Stimulated activated effector memory CD8-positive, alpha-beta T cell treated with anti-CD3 and anti-CD28 coated beads, Interleukin-12 subunit alpha, Interleukin-12 subunit beta, amount 100 ng/mL, for 72 hours (primary cell): ENCODE results near the gene PLXNA3.

Experiments
- ATAC-seq: fragments of 150-1000 bp; cut with Tn5 transposase; 2 replicates; pipeline ENCODE4 v1.10.0; 2021
- DNase-seq, 2 donors: peaks; one replicate each; pipeline ENCODE4 v3.0.0; 2021 to 2022; ENCODE audit warnings: low spot score in 2 of 2
- H3K27ac Mint-ChIP-seq: one replicate; pipeline ENCODE4 v1.8.0; 2022; ENCODE audit warnings: mild to moderate bottlenecking, mixed read lengths
- H3K36me3 Mint-ChIP-seq: one replicate; pipeline ENCODE4 v1.8.0; 2022; ENCODE audit warnings: mild to moderate bottlenecking, mixed read lengths
- H3K4me1 Mint-ChIP-seq: one replicate; pipeline ENCODE4 v1.8.0; 2022; ENCODE audit warnings: mixed read lengths
- H3K4me3 Mint-ChIP-seq: one replicate; pipeline ENCODE4 v1.8.0; 2022; ENCODE audit warnings: mild to moderate bottlenecking, mixed read lengths
- H3K9me3 Mint-ChIP-seq: one replicate; pipeline ENCODE4 v1.8.0; 2022; ENCODE audit warnings: mixed read lengths

Gene PLXNA3

DNA sequence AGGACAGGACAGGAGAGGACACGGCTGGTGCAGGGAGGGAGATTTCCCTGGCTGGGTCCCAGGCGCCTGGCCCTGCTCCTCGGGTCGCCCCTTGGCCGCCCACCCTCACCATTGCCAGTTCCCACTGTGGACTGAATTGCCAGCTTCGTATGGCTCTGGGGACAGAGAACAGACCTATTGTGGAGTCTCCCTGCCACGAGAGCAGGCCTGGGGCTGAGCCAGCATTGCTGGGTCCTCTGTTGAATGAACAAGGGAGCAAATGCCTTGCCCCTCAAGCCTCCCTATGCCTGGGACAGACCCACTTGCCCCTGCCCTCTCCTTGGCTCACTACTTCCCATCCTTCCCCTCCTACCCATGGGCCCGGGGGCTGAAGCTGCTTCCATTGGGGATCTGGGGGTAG, 4.3 kb downstream of the PLXNA3 start:
- Mint-ChIP-seq H3K9me3 (no peaks in the 10 kb centered on the region), H3K4me3 (no peak overlapping the region), H3K36me3 (peaks cover 46% of the 10 kb centered on the region), H3K4me1 (peaks cover 26% of the 10 kb centered on the region), H3K27ac (no peak overlapping the region)
- DNase-seq = no peak
- no peak for ATAC-seq

DNA sequence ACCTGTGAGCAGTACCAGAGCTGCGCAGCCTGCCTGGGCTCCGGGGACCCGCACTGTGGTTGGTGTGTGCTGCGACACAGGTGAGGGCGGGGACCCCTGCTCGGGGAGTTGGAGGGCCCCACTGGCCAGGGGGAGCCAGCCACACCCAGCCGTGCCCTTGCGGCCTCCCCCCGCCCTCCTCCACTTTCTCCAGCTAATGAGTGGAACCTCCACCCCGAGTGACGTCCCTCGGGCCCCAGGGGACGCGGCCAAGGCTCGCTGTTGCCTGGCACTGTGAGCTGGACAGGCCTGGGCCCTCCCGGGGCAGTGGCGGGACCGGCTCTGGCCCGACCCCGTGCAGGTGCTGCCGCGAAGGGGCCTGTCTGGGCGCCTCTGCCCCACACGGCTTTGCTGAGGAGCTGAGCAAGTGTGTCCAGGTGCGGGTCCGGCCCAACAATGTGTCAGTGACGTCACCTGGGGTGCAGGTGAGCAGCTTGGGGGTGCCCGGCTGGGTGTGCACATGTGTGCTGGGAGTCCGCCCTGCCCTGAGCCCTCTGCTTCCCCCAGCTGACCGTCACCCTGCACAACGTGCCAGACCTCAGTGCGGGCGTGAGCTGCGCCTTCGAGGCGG, 5.6 kb downstream of the PLXNA3 start:
- peaks cover 49% of the 10 kb centered on the region for H3K36me3 Mint-ChIP-seq
- peaks cover 24% of the 10 kb centered on the region for H3K4me1 Mint-ChIP-seq
- no peaks in the 10 kb centered on the region for H3K9me3 Mint-ChIP-seq
- DNase-seq = no peak
- H3K4me3 Mint-ChIP-seq = no peak overlapping the region
- no peak overlapping the region for H3K27ac Mint-ChIP-seq
- no peak for ATAC-seq

DNA sequence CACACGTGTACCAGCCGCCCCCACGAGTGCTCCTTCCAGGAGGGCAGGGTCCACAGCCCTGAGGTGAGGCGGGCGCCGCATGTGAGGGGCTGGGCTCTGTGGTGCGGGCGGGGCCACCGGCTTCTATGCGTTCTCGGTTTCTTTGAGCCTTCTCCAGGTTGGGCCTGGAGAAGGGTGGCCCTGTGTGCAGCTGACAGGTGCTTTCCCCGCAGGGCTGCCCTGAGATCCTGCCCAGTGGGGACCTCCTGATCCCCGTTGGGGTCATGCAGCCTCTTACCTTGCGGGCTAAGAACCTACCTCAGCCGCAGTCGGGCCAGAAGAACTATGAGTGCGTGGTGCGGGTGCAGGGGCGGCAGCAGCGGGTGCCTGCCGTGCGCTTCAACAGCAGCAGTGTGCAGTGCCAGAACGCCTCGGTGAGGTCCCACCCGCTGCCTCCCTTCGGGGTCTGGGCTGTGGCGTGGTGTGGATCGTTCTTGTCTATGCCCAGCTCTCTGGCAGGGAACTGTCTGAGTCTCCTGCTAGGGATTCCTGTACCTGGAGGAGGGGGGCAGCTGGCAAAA, 6.8 kb downstream of the PLXNA3 start:
- Mint-ChIP-seq H3K36me3 (peaks cover 61% of the 10 kb centered on the region), H3K4me3 (no peak overlapping the region), H3K4me1 (peaks cover 16% of the 10 kb centered on the region), H3K9me3 (no peaks in the 10 kb centered on the region), H3K27ac (no peak overlapping the region)
- ATAC-seq (no peak), DNase-seq (no peak)

DNA sequence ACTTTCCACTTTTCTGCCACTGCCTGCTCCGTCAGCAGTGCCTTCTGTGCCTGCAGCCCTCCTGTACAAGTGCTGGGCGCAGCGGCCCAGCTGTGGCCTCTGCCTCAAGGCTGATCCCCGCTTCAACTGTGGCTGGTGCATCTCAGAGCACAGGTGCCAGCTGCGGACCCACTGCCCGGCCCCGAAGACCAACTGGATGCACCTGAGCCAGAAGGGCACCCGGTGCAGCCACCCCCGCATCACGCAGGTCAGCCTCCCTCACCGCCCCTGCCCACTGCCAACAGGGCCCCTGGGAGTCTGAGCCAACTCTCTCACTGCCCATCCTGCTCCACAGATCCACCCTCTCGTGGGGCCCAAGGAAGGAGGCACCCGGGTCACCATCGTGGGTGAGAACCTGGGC, 7.5 kb downstream of the PLXNA3 start:
- no peak for DNase-seq
- H3K4me1 Mint-ChIP-seq = peaks cover 11% of the 10 kb centered on the region
- no peaks in the 10 kb centered on the region for H3K9me3 Mint-ChIP-seq
- H3K36me3 Mint-ChIP-seq = peaks cover 64% of the 10 kb centered on the region
- no peak overlapping the region for H3K4me3 Mint-ChIP-seq
- H3K27ac Mint-ChIP-seq = no peak overlapping the region
- no peak for ATAC-seq

DNA sequence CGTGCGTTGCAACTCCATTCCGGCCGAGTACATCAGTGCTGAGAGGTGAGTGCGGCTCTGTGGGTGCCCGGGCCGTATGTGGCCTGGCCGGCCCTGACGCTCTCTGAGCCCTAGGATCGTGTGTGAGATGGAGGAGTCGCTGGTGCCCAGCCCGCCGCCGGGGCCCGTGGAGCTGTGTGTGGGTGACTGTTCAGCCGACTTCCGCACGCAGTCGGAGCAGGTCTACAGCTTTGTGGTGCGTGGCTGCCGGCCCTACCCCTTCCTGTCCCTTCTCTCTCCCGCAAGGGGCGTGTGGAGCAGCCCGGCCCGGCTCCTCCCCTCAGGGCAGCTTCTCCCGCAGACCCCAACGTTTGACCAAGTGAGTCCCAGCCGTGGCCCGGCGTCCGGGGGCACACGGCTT, 8.0 kb downstream of the PLXNA3 start:
- Mint-ChIP-seq H3K9me3 (no peaks in the 10 kb centered on the region), H3K36me3 (peaks cover 64% of the 10 kb centered on the region), H3K4me3 (no peak overlapping the region), H3K4me1 (peaks cover 11% of the 10 kb centered on the region), H3K27ac (no peak overlapping the region)
- ATAC-seq (no peak), DNase-seq (no peak)

DNA sequence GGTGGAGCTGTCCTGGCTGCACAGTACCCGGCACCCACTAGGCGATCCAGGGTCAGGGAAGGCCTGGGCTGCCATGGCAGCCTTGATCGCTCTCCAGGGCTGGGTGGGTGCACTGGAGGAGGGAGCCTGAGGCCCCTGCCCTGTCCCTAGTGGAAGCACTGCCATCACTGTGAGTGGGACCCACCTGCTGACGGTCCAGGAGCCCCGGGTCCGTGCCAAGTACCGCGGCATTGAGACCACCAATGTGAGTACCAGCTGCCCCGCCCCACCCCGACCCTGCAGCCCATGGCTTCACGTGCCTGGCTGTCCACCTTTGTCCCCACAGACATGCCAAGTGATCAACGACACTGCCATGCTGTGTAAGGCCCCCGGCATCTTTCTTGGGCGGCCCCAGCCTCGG, 8.8 kb downstream of the PLXNA3 start:
- Mint-ChIP-seq H3K4me1 (peaks cover 3% of the 10 kb centered on the region), H3K36me3 (peaks cover 60% of the 10 kb centered on the region), H3K4me3 (no peak overlapping the region), H3K27ac (no peak overlapping the region), H3K9me3 (no peaks in the 10 kb centered on the region)
- ATAC-seq (no peak), DNase-seq (no peak)

DNA sequence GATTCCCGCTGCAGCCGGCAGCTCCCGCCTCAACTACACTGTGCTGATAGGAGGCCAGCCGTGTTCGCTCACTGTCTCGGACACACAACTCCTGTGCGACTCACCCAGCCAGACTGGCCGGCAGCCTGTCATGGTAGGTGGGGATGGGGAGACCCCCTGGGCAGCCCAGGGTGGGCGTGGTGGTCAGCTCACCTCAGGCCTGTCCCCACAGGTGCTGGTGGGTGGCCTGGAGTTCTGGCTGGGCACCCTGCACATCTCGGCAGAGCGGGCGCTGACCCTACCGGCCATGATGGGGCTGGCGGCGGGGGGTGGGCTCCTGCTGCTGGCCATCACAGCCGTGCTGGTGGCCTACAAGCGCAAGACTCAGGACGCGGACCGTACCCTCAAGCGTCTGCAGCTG, 9.5 kb downstream of the PLXNA3 start:
- no peak for ATAC-seq
- no peaks in the 10 kb centered on the region for H3K4me1 Mint-ChIP-seq
- peaks cover 57% of the 10 kb centered on the region for H3K36me3 Mint-ChIP-seq

DNA sequence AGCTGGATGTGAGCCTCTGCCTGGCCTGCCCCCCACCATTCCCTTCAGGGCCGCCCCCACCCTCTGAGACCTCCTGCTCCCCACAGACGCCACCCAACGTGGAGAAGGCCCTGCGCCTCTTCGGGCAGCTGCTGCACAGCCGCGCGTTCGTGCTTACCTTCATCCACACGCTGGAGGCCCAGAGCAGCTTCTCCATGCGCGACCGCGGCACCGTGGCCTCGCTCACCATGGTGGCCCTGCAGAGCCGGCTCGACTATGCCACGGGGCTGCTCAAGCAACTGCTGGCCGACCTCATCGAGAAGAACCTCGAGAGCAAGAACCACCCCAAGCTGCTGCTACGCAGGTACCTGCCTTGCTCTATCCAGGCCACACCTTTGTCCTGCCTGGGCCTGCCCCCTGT, 10.1 kb downstream of the PLXNA3 start:
- ATAC-seq = no peak
- Mint-ChIP-seq H3K27ac (no peak overlapping the region), H3K9me3 (no peaks in the 10 kb centered on the region), H3K4me1 (no peaks in the 10 kb centered on the region), H3K4me3 (no peak overlapping the region), H3K36me3 (peaks cover 52% of the 10 kb centered on the region)
- DNase-seq = no peak

More for the DNA sequence above, 9.5 kb downstream of the PLXNA3 start:
- H3K9me3 Mint-ChIP-seq = no peaks in the 10 kb centered on the region
- no peak overlapping the region for H3K4me3 Mint-ChIP-seq
- DNase-seq = no peak
- H3K27ac Mint-ChIP-seq = no peak overlapping the region

DNA sequence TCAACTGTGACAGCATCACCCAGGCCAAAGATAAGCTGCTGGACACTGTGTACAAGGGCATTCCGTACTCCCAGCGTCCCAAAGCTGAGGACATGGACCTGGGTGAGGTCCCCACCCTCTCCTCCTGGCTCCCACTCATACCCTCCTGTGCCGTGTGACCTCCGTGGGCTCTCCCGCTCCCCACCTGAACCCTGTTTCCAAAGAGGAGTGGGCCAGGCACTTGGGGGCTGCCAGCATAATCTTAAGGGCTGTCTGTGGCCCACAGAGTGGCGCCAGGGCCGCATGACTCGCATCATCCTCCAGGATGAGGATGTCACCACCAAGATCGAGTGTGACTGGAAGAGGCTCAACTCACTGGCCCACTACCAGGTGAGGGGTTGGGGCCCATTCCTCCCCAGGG, 11.0 kb downstream of the PLXNA3 start:
- H3K4me3 Mint-ChIP-seq = no peak overlapping the region
- H3K4me1 Mint-ChIP-seq = no peaks in the 10 kb centered on the region
- no peaks in the 10 kb centered on the region for H3K9me3 Mint-ChIP-seq
- ATAC-seq (no peak), DNase-seq (no peak)
- H3K27ac Mint-ChIP-seq = no peak overlapping the region
- peaks cover 59% of the 10 kb centered on the region for H3K36me3 Mint-ChIP-seq

DNA sequence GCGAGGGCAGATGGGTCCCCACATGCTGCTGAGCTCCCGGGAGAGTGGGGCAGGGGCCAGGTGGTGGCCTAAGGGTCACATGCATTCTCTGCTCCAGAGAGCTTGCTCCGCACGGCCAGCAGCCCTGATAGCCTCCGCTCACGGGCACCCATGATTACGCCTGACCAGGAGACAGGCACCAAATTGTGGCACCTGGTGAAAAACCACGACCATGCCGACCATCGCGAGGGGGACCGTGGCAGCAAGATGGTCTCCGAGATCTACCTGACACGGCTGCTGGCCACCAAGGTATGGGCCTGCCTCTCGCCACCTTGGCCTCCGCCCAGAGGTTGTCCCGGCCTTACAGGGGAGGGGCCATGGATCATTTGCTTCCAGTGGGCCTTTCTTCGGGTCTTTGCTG, 11.8 kb downstream of the PLXNA3 start:
- Mint-ChIP-seq H3K4me3 (no peak overlapping the region), H3K27ac (no peak overlapping the region), H3K9me3 (no peaks in the 10 kb centered on the region), H3K36me3 (peaks cover 66% of the 10 kb centered on the region), H3K4me1 (no peaks in the 10 kb centered on the region)
- DNase-seq = no peak
- no peak for ATAC-seq

DNA sequence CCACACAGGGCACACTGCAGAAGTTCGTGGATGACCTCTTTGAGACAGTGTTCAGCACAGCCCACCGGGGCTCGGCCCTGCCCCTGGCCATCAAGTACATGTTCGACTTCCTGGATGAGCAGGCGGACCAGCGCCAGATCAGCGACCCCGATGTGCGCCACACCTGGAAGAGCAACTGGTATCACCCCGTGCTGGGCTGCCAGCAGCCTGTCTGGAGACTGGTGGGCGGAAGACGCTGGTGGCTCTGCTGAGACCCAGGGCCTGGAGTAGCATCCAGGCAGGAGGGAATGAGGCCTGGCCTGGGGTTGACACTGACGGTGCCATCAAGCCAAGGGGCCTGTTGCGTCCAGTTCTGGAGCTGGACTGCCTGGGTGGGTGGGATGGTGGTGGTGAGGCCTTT, 12.4 kb downstream of the PLXNA3 start:
- Mint-ChIP-seq H3K4me3 (no peak overlapping the region), H3K9me3 (no peaks in the 10 kb centered on the region), H3K36me3 (peaks cover 68% of the 10 kb centered on the region), H3K27ac (no peak overlapping the region), H3K4me1 (peaks cover 2% of the 10 kb centered on the region)
- DNase-seq (no peak), ATAC-seq (no peak)

DNA sequence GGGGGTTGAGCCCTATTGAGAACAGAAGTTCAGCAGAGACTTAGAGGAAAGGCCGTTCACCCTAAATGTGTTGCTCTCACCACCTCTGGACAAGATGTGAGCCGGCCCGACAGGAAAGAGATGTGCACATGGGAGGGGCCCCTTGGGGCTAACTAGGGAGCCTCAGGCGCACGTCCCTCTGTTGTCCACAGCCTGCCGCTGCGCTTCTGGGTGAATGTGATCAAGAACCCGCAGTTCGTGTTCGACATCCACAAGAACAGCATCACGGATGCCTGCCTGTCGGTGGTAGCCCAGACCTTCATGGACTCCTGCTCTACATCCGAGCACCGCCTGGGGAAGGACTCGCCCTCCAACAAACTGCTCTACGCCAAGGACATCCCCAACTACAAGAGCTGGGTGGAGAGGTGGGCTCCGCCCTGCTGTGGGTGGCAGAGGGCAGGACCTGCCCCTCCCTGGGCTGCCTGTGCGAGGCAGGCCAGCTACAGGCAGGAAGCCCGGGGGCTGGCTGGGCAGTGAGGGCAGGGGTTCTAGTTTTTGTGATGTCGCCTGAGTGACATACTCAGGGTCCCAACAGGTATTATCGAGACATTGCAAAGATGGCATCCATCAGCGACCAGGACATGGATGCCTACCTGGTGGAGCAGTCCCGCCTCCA, 13.0 kb downstream of the PLXNA3 start:
- peaks cover 65% of the 10 kb centered on the region for H3K36me3 Mint-ChIP-seq
- H3K4me3 Mint-ChIP-seq = no peak overlapping the region
- H3K9me3 Mint-ChIP-seq = no peaks in the 10 kb centered on the region
- no peak for DNase-seq
- ATAC-seq = no peak
- H3K4me1 Mint-ChIP-seq = peaks cover 5% of the 10 kb centered on the region
- no peak overlapping the region for H3K27ac Mint-ChIP-seq

DNA sequence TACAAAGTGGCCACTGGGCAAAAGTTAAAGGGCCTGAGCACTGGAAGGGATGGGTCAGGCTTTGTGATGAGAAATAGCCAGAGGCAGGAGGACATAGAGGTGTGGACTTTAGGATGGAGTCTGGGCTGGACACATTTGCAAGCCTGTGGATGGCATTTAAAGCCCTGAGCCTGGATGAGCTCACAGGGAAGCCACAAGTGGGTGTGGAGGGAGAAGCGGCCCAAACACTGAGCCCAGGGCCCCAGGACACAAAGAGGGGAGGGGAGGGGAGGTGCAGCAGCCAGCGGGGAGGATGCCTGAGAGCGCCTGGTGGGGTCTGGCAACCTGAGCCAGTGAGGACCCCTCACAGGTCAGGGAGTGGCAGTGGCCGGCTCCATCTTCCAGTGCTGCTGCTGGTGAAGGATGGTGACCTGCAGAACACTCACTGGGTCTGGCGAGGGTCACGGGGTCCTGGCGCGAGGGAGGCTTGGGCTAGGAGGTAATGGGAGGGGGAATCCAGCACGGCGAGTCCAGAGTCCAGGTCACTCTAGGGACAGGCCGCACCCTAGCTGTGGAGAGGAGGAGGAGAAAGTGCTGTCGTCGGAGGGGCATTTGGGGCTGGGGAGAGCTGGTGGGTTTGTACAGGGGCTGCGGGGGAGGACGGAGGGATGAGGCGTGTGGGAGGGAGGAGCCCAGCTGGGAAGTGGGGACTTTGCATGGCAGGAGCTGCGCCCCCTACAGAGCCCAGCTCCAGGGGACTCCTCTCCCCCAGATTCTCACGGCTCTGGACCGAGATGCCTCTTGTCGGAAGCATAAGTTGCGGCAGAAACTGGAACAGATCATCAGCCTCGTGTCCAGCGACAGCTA, 14.0 kb downstream of the PLXNA3 start:
- DNase-seq = no peak
- ATAC-seq = no peak
- Mint-ChIP-seq H3K27ac (no peak overlapping the region), H3K4me3 (no peak overlapping the region), H3K36me3 (peaks cover 60% of the 10 kb centered on the region), H3K4me1 (peaks cover 5% of the 10 kb centered on the region), H3K9me3 (no peaks in the 10 kb centered on the region)

DNA sequence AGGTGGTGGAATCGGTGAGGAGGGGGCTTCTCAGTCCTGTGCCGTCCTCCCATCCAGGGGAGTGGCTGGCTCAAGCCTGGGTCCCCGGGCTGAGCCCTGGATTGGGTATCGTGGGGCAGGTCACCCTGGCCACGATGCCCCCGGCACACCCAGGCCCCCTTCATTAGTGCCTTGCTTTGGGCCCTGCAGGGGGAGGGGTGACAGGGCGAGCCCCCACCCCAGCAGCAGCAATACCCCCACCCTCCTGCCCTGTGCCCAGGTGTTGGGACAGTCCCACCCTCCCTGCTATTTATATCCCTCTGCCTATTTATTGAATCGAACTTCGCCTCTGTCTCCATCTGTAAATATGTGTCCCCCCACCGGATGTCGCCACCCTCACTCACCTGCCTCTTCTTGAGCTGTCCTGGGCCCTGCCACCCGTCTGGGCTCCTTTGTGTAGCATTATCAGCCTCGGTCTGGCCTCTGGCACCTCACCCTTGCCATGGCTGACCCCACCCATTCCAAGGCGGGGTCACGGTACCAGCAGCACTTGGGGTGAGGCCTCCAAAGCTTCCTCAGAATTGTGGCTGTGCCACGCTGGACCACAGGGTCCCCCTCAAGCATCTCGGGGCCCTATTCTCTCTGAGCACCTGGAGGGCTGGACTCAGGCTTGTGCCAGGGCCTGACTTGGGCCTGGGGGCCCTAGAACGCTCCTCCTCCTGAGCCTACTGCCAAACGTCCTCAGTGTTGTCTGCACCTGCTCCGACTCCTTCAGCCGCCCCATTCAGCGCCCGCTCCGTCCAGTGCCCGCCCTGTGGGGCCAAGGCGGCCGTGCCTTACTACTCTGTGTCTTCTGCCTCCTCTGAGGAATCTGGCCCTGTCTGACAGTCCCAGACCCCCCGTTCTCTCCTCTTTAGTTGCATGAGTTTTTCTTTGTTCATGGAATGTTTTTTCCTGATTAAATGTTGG, 14.9 kb downstream of the PLXNA3 start:
- H3K4me1 Mint-ChIP-seq = peaks cover 5% of the 10 kb centered on the region
- DNase-seq (no peak), ATAC-seq (no peak)
- peaks cover 61% of the 10 kb centered on the region for H3K36me3 Mint-ChIP-seq
- H3K9me3 Mint-ChIP-seq = no peaks in the 10 kb centered on the region
- no peak overlapping the region for H3K4me3 Mint-ChIP-seq
- H3K27ac Mint-ChIP-seq = peak overlapping the region; percentile 81

DNA sequence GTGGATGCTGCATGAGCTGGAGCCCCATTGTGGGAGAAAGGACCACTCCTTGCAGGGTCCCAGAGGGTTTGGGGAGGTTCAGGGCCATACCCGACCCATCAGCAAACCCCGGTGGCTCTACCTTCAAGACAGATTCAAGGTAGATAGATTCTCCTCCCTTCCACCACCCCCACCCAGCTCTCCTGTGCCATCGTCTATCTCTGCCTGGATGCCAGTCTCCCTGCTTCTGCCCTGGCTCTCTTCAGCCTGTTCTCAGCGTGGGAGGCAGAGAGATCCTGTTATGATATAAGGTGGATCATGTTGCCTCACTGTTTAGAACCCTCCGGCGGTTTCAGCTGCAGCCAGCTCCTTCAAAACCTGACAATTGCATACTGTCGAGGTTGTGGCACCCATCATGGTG, 15.6 kb downstream of the PLXNA3 start:
- ATAC-seq = no peak
- no peak for DNase-seq
- Mint-ChIP-seq H3K36me3 (peaks cover 61% of the 10 kb centered on the region), H3K27ac (peak overlapping the region; percentile 81), H3K4me1 (peaks cover 5% of the 10 kb centered on the region), H3K4me3 (no peak overlapping the region), H3K9me3 (no peaks in the 10 kb centered on the region)
